B cell (primary cell): ENCODE results near the gene STEAP1B.

Experiments used
- CTCF ChIP-seq: fragments of 200-600 bp; IDR thresholded peaks from one replicate; pipeline ENCODE4 v1.8.0; 2022; ENCODE audit warnings: antibody characterized with exemption, mild to moderate bottlenecking
- EZH2 ChIP-seq: IDR thresholded peaks from 2 replicates; pipeline ENCODE4 v1.6.1; 2012; ENCODE audit warnings: borderline replicate concordance, low read depth, mild to moderate bottlenecking, moderate library complexity, low read length; ENCODE audit not compliant: insufficient read depth, poor library complexity, severe bottlenecking

GRCh38 chr7:22427855-22428254 lies 72.1 kb downstream of the STEAP1B start:
- TF ChIP-seq CTCF, result no peak
- TF ChIP-seq EZH2, result no peak
